ENCODE results near the gene DCDC2B.

Gene DCDC2B

DNA sequence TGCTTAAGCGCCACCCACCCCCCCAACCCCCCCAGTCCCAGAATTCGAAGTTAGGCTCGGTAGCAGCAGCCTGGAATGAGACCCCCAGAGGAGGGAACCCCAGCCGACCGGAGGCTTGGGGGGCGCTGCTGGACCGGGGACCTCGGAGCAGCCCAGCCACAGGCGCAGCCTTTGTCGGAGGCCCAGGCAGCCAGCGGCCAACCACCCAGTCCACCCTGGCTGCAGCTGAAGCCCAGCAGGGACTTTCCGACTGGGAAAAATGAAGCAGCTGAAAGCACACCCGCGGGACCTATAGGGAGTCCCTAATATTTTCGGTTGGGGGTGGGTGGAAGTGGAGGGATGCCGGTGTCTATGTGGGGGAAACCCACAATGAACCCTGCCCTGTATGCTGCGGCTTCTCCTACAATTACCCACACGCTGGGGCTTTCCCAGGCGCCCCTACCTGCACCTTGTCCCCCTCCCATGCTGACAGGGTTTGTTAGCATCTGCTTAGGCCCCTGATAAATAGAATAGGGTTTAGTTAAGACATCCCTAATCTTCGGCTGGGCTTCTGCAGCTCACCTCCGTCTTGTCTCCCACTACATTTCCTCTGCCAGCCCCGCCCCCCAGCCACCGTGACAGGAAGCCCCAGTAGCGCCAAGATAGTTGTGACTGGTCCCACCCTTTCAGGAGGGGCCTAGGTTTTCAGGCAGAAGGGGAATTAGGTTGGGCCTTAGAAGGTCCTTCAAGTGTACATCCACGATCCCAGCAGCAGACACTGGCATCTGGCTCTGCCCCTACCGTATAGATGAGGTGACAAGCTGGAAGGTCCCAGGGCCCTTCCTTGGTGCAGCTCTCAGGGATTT lies 7.7 kb upstream of the DCDC2B start:
- peak; percentile 42 for DNase-seq
- peak overlapping the region; percentile 86 for H3K27ac ChIP-seq
- TF ChIP-seq, protein P1, sequence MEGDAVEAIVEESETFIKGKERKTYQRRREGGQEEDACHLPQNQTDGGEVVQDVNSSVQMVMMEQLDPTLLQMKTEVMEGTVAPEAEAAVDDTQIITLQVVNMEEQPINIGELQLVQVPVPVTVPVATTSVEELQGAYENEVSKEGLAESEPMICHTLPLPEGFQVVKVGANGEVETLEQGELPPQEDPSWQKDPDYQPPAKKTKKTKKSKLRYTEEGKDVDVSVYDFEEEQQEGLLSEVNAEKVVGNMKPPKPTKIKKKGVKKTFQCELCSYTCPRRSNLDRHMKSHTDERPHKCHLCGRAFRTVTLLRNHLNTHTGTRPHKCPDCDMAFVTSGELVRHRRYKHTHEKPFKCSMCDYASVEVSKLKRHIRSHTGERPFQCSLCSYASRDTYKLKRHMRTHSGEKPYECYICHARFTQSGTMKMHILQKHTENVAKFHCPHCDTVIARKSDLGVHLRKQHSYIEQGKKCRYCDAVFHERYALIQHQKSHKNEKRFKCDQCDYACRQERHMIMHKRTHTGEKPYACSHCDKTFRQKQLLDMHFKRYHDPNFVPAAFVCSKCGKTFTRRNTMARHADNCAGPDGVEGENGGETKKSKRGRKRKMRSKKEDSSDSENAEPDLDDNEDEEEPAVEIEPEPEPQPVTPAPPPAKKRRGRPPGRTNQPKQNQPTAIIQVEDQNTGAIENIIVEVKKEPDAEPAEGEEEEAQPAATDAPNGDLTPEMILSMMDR (IDR thresholded peaks at IDR 0.05; ENCODE audit: low read depth, low read length, missing control alignments) = peak; percentile 38
- H3K4me3 ChIP-seq (ENCODE audit: low read depth, low read length) = peak overlapping the region; percentile 72
- in situ Hi-C loops (cut with HindIII; ENCODE audit: low pct_ligation_motif_present, low sequenced_read_pairs) = no loop called here
- H3K27me3 ChIP-seq (replicated peaks) = no peaks in the 10 kb centered on the region
- peaks cover 22% of the 10 kb centered on the region for H3K36me3 ChIP-seq (replicated peaks)

DNA sequence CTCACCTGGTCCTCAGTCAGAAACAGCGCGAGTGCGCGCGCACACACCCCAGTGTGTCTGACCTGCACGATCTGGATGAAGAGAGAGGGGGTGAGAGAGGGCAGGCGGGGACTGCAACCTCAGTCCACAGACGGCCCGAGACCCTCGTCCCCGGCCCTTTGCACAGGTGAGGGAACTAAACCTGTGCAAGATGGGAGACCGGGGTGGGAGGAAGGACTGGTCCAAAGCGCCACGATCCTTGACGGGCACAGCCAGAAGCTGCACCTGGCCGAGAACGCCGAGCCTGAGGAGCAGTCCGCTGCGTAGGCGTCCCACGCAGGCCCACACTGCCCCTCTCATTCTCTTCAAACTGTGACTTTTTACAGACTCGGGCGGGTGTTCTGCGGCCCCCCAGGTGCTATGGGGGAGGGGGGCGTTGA lies 3.9 kb upstream of the DCDC2B start:
- Histone ChIP-seq H3K27ac (peak overlapping the region; percentile 42), H3K36me3 (replicated peaks) (peaks cover 2% of the 10 kb centered on the region), H3K4me3 (ENCODE audit: low read depth, low read length) (peak overlapping the region; percentile 78), H3K27me3 (replicated peaks) (no peaks in the 10 kb centered on the region)
- DNase-seq = no peak
- TF ChIP-seq, protein P1 (IDR thresholded peaks at IDR 0.05; ENCODE audit: low read depth, low read length, missing control alignments) = no peak
- in situ Hi-C loops (cut with HindIII; ENCODE audit: low pct_ligation_motif_present, low sequenced_read_pairs) = no loop called here

DNA sequence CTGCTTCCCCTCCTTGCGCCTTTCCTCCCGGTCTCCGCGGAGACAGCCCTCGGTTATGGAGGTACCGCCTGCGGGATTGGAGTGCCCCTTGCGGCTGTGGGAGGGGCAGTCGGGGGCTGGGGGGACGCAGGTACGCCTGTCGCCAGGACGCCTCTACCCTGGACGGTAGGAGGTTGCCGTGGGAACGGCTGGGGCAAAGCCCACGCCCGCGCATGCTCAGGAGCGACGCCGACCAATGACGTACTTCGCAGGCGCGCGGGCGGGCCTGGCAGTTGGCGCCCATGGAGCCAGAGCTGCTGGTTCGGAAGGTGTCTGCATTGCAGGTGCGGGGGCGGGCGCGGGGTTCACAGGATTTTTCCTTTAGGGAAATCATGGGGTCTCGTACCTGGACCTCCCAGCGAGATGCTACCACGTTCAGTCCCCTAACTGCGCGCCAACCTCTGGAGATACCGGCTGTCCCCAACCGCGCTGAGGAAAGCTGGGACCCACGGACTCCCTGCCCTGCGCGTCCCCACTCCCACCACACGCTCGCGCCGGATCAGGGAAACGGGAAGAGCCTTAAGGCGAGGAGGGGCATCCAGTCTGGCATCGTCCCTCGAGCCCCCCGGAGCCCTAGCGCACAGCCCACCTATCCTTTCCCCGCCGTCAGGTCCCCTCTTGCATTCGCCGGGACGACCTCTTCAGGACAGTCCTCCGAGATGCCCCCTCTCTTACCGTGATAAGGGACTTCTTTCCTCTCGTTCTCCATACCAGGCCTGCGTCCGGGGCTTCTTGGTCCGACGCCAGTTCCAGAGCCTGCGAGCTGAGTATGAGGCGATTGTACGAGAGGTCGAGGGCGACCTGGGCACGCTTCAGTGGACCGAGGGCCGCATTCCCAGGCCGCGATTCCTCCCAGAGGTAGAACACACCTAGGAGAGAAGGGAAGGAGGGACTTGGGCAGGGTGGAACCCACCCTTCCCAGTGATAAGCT lies 3.2 kb upstream of the DCDC2B start, which contains the start of gene IQCC:
Gene IQCC, plus strand, starts transcription at position 271 of the 970 bp plus-strand sequence. Its CDS starts 11 bp downstream, at position 282.
- TF ChIP-seq, protein P1 (IDR thresholded peaks at IDR 0.05; ENCODE audit: low read depth, low read length, missing control alignments) = no peak
- peak within 1 kb of the TSS; percentile 78 for H3K4me3 ChIP-seq (ENCODE audit: low read depth, low read length)
- in situ Hi-C loops (cut with HindIII; ENCODE audit: low pct_ligation_motif_present, low sequenced_read_pairs) = no loop called here
- peak; percentile 60 for DNase-seq
- H3K27ac ChIP-seq = peak within 1 kb of the TSS; percentile 42
- H3K27me3 ChIP-seq (replicated peaks) = no peaks in the 10 kb centered on the region
- peaks cover 2% of the 10 kb centered on the region for H3K36me3 ChIP-seq (replicated peaks)

DNA sequence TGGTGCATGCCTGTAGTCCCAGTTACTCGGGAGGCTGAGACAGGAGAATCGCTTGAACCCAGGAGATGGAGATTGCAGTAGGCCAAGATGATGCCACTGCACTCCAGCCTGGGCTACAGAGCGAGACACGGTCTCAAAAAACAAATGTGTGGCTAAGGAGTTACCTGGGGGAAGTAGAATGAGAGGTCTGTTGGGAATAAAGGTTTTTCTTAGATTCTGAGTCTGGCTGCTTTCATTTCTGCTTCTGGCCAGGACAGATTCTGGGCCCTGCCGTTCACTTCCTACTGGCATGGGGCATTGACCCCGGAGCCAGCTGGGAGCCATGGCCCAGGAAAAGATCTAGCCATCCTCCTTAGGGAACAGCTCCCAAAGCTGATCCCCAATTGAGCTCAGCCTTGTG lies 420 bp upstream of the DCDC2B start:
- TF ChIP-seq, protein P1 (IDR thresholded peaks at IDR 0.05; ENCODE audit: low read depth, low read length, missing control alignments) = no peak
- in situ Hi-C loops (cut with HindIII; ENCODE audit: low pct_ligation_motif_present, low sequenced_read_pairs) = no loop called here
- Histone ChIP-seq H3K4me3 (ENCODE audit: low read depth, low read length) (no peak overlapping the region), H3K27ac (no peak overlapping the region), H3K27me3 (replicated peaks) (no peaks in the 10 kb centered on the region), H3K36me3 (replicated peaks) (peaks cover 2% of the 10 kb centered on the region)
- DNase-seq = no peak

DNA sequence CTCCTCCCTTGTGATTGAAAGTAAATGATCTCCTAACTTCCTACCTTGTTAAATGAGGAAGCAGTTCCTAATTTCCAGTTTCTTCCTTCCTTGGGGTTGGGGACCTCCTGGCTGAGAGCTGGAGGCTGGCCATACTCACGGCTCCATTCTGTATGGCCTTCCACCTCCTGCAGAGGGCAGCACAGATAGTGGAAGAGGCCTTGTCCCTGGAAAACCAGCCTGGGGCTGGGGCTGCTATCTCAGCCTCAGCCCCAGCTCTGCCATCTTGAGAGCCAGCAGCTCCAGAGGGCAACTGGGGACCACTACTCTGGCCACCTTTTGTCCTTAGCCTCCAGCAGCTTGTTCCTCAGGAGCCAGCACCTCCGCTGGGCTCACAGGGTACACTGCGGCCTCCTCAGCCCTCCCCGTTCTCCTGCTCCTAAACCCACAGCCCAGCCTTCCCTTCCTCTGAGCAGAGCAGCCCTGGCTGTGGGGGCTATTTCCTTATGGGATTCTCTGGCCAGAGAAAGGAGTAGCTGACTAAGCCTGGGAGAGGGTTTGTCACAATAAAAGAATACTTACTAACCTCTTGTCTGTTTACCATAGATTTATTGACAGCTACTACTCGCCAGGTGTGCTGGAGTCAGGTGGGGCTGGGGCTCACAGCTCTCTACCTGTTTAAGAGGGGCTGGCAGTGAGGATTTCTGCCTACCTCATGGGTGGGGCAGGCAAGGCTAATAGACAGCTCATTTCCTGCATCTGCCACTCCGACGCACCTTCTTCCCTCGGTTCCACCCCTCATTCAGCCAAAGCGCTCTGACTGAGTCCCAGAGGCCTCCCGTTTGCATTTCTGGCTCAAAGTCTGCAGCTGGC lies 7.0 kb downstream of the DCDC2B start:
- in situ Hi-C loops (cut with HindIII; ENCODE audit: low pct_ligation_motif_present, low sequenced_read_pairs) = no loop called here
- TF ChIP-seq, protein P1 (IDR thresholded peaks at IDR 0.05; ENCODE audit: low read depth, low read length, missing control alignments) = peak; percentile 92
- H3K27me3 ChIP-seq (replicated peaks) = no peaks in the 10 kb centered on the region
- H3K36me3 ChIP-seq (replicated peaks) = peaks cover 17% of the 10 kb centered on the region
- DNase-seq = peak; percentile 53
- no peak overlapping the region for H3K4me3 ChIP-seq (ENCODE audit: low read depth, low read length)
- H3K27ac ChIP-seq = no peak overlapping the region
